WTC11 (cell line): ENCODE results near the gene RUNX1. TPM values are rescaled to one million over a fixed set of nuclear protein-coding genes. Genes with fewer than 3 reads are reported as not detected.
A peak's percentile ranks its signal among the peaks of the same experiment; 100 is the strongest.

Experiments
- ATAC-seq: fragments of 200-7000 bp; cut with Tn5 transposase; 2 replicates; pipeline ENCODE4 v1.10.0; 2021; ENCODE audit warnings: mild to moderate bottlenecking, moderate library complexity
- CTCF ChIA-PET: fragments of 300-600 bp; sonication (Branson Sonifier 250); formaldehyde crosslinking; loops from one replicate; lab custom pipeline; 2021; ENCODE audit warnings: antibody characterized with exemption; lab: Charles Lee
- POLR2A ChIA-PET: fragments of 350-600 bp; sonication (Branson Sonifier 250); formaldehyde crosslinking; loops from one replicate; lab custom pipeline; 2021; ENCODE audit warnings: antibody characterized with exemption; lab: Charles Lee
- DNase-seq: peaks from one replicate; pipeline ENCODE4 v3.0.0; 2021; ENCODE audit warnings: low spot score
- H3K27ac Mint-ChIP-seq: 2 replicates; pipeline ENCODE4 v1.8.0; 2021; ENCODE audit warnings: mixed read lengths
- H3K27me3 Mint-ChIP-seq: 2 replicates; pipeline ENCODE4 v1.8.0; 2021; ENCODE audit warnings: low read depth, mild to moderate bottlenecking, moderate library complexity, mixed read lengths
- H3K36me3 Mint-ChIP-seq: 2 replicates; pipeline ENCODE4 v1.8.0; 2021; ENCODE audit warnings: mixed read lengths
- H3K4me1 Mint-ChIP-seq: 2 replicates; pipeline ENCODE4 v1.8.0; 2022; ENCODE audit warnings: mixed read lengths
- H3K4me3 Mint-ChIP-seq: 2 replicates; pipeline ENCODE4 v1.8.0; 2021; ENCODE audit warnings: mild to moderate bottlenecking, moderate library complexity, mixed read lengths
- H3K9me3 Mint-ChIP-seq: 2 replicates; pipeline ENCODE4 v1.8.0; 2021; ENCODE audit warnings: mixed read lengths
- AR ChIP-seq: fragments of 250-450 bp; sonication (Bioruptor Pico); IDR thresholded peaks from 2 replicates; pipeline ENCODE4 v1.9.0; 2021; ENCODE audit warnings: mild to moderate bottlenecking
- ATF2 ChIP-seq: sonication (generic); formaldehyde crosslinking; IDR thresholded peaks from 2 replicates; pipeline ENCODE4 v1.8.1; 2022; ENCODE audit warnings: low read depth, missing genetic modification reagents, borderline replicate concordance
- ATF6 ChIP-seq: sonication (generic); formaldehyde crosslinking; IDR thresholded peaks from 2 replicates; pipeline ENCODE4 v1.8.1; 2023; ENCODE audit warnings: mild to moderate bottlenecking, missing genetic modification reagents
- ESRRA ChIP-seq: sonication (generic); formaldehyde crosslinking; IDR thresholded peaks from 2 replicates; pipeline ENCODE4 v1.8.1; 2022; ENCODE audit warnings: mild to moderate bottlenecking, missing genetic modification reagents, borderline replicate concordance
- GRHL2 ChIP-seq: fragments of 250-450 bp; sonication (Bioruptor Pico); IDR thresholded peaks from 2 replicates; pipeline ENCODE4 v1.8.0; 2022; ENCODE audit warnings: mild to moderate bottlenecking, moderate library complexity; ENCODE audit not compliant: insufficient replicate concordance, severe bottlenecking
- GTF2I ChIP-seq: fragments of 250-450 bp; sonication (Bioruptor Pico); conservative IDR thresholded peaks from 2 replicates; pipeline ENCODE4 v1.4.0; 2021; ENCODE audit warnings: mild to moderate bottlenecking
- NFATC4 ChIP-seq: fragments of 250-450 bp; sonication (Bioruptor Pico); IDR thresholded peaks from 2 replicates; pipeline ENCODE4 v1.9.0; 2021; ENCODE audit warnings: mild to moderate bottlenecking
- NFYB ChIP-seq: sonication (generic); formaldehyde crosslinking; conservative IDR thresholded peaks from 2 replicates; pipeline ENCODE4 v1.8.0; 2022; ENCODE audit warnings: low read depth, missing genetic modification reagents
- NR2C2 ChIP-seq: sonication (generic); formaldehyde crosslinking; IDR thresholded peaks from 2 replicates; pipeline ENCODE4 v1.8.0; 2022; ENCODE audit warnings: mild to moderate bottlenecking, missing genetic modification reagents
- SMAD4 ChIP-seq: sonication (generic); formaldehyde crosslinking; IDR thresholded peaks from 2 replicates; pipeline ENCODE4 v1.8.0; 2022; ENCODE audit warnings: mild to moderate bottlenecking, missing genetic modification reagents
- SOX15 ChIP-seq: fragments of 250-450 bp; sonication (Bioruptor Pico); IDR thresholded peaks from 2 replicates; pipeline ENCODE4 v1.9.0; 2021; ENCODE audit warnings: mild to moderate bottlenecking
- SP1 ChIP-seq: sonication (generic); formaldehyde crosslinking; conservative IDR thresholded peaks from 2 replicates; pipeline ENCODE4 v1.8.1; 2022; ENCODE audit warnings: missing genetic modification reagents
- TCF7 ChIP-seq: sonication (generic); formaldehyde crosslinking; IDR thresholded peaks from 2 replicates; pipeline ENCODE4 v1.8.0; 2022; ENCODE audit warnings: mild to moderate bottlenecking, low read depth, missing genetic modification reagents, moderate library complexity
- TP53 ChIP-seq: sonication (generic); formaldehyde crosslinking; IDR thresholded peaks from 2 replicates; pipeline ENCODE4 v1.8.1; 2023; ENCODE audit warnings: mild to moderate bottlenecking, missing genetic modification reagents
- ZMAT4 ChIP-seq: fragments of 250-450 bp; sonication (Bioruptor Pico); IDR thresholded peaks from 2 replicates; pipeline ENCODE4 v1.9.0; 2021; ENCODE audit warnings: mild to moderate bottlenecking
- ZNF121 ChIP-seq: sonication (generic); formaldehyde crosslinking; IDR thresholded peaks from 2 replicates; pipeline ENCODE4 v1.8.0; 2023; ENCODE audit warnings: missing genetic modification reagents
- ZNF138 ChIP-seq: sonication (generic); formaldehyde crosslinking; conservative IDR thresholded peaks from 2 replicates; pipeline ENCODE4 v1.8.1; 2022; ENCODE audit warnings: mild to moderate bottlenecking, moderate library complexity, missing genetic modification reagents
- ZNF263 ChIP-seq: sonication (generic); formaldehyde crosslinking; IDR thresholded peaks from 2 replicates; pipeline ENCODE4 v1.8.1; 2022; ENCODE audit warnings: low read depth, mild to moderate bottlenecking, moderate library complexity, missing genetic modification reagents
- ZNF317 ChIP-seq: sonication (generic); formaldehyde crosslinking; IDR thresholded peaks from 2 replicates; pipeline ENCODE4 v1.8.1; 2023; ENCODE audit warnings: low read depth, mild to moderate bottlenecking, moderate library complexity, missing genetic modification reagents, borderline replicate concordance
- total RNA-seq: library from RNA; stranded (reverse); gene quantifications from 3 replicates; pipeline ENCODE4 v1.2.3, GENCODE V29; 2021
- TF ChIP-seq, protein P1 (sequence below): sonication (generic); formaldehyde crosslinking; IDR thresholded peaks from 2 replicates; pipeline ENCODE4 v1.8.1; 2023; ENCODE audit warnings: mild to moderate bottlenecking, missing genetic modification reagents
- TF ChIP-seq, protein P2 (sequence below): fragments of 250-450 bp; sonication (Bioruptor Pico); IDR thresholded peaks from 2 replicates; pipeline ENCODE4 v1.8.0; 2021; ENCODE audit warnings: mild to moderate bottlenecking
- TF ChIP-seq, protein P3 (sequence below): sonication (generic); formaldehyde crosslinking; IDR thresholded peaks from 2 replicates; pipeline ENCODE4 v1.8.0; 2022; ENCODE audit warnings: mild to moderate bottlenecking, missing genetic modification reagents

Gene RUNX1
- total RNA-seq, 1 experiment from 2014 or later = 2.2 TPM

- TF ChIP-seq ZMAT4 (CRISPR knock-in tag) = no peak
- TF ChIP-seq, protein P1, sequence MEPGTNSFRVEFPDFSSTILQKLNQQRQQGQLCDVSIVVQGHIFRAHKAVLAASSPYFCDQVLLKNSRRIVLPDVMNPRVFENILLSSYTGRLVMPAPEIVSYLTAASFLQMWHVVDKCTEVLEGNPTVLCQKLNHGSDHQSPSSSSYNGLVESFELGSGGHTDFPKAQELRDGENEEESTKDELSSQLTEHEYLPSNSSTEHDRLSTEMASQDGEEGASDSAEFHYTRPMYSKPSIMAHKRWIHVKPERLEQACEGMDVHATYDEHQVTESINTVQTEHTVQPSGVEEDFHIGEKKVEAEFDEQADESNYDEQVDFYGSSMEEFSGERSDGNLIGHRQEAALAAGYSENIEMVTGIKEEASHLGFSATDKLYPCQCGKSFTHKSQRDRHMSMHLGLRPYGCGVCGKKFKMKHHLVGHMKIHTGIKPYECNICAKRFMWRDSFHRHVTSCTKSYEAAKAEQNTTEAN (CRISPR knock-in tag) = no peak
- TF ChIP-seq ZNF263 (CRISPR knock-in tag) = no peak
These were observed 190.5 kb downstream of the RUNX1 start (continued) for GRCh38 chr21:34858559-34858958.

DNA sequence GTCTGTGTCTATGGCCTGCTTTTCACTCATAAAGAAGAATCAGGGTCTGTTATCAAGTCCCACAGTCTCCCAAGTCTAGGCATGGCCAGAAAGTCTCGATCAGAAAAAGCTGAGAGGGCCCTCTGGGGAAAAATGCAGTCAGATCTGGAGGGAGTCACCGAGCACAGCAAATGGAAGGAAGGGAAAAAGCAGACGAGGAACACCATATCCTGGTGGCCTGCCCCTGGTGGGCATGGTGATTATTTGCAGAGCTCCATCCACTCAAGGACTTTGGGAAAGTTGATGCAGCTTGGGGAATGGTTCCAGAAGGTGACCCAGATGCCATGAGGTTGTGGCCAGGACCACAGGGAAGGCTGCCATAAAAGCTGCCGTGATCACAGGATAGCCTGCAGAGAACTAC, 191.2 kb downstream of the RUNX1 start:
- DNase-seq (no peak), ATAC-seq (peak; percentile 78)
- Mint-ChIP-seq H3K27ac (no peak overlapping the region), H3K36me3 (no peaks in the 10 kb centered on the region), H3K27me3 (peaks cover 26% of the 10 kb centered on the region), H3K4me1 (peaks cover 5% of the 10 kb centered on the region; the same call in 1 of the 2 replicates), H3K4me3 (no peak overlapping the region), H3K9me3 (no peaks in the 10 kb centered on the region)
- POLR2A ChIA-PET = interaction anchor here (0.8 to 0.9 kb wide), 2 partner anchors 31 to 134 kb away, joined by 3 read pairs; no protein-coding TSS in a partner anchor
- CTCF ChIA-PET = interaction anchor here (1.0 to 2.7 kb wide), 12 partner anchors 9 to 112 kb away, joined by 3 to 14 read pairs (median 4); no protein-coding TSS in a partner anchor
- TF ChIP-seq ZNF121 (CRISPR knock-in tag) = no peak
- no peak for TF ChIP-seq NFYB (CRISPR knock-in tag)
- no peak for TF ChIP-seq TP53 (CRISPR knock-in tag)
- no peak for TF ChIP-seq ZNF138
- no peak for TF ChIP-seq AR (CRISPR knock-in tag)
- TF ChIP-seq ATF2 (CRISPR knock-in tag) = no peak
- TF ChIP-seq GTF2I = no peak
- TF ChIP-seq NR2C2 (CRISPR knock-in tag) = no peak
- TF ChIP-seq SP1 (CRISPR knock-in tag) = no peak

DNA sequence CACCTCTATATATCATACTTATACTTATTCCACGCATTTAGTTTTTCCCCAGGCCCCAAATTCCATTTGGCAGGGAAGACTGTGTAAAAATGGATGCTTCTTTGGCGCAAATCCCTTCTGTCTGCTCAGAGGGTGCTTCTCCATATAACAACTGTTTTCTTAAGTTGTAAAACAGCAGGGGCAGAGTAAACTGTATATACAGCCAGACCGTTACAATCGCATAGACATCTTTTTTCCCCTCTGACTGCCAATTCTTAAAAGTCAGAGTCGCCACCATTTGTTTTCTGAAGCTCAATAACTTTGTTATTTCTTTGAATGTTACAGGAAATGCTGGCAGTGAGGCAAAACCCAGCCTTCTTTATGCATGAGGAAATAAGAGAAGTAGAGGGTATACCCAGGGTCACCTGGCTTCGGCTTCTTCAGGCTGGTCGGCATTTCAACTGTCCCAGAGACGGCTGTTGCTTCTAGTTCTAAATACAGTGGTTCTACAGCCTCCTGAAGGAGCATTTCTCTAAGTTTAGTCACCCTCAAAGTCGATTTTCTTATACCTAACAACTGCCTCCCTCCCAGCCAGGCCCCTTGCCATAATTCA, 191.9 kb downstream of the RUNX1 start:
- CTCF ChIA-PET = interaction anchor here (1.0 to 2.7 kb wide), 10 partner anchors 9 to 112 kb away, joined by 3 to 14 read pairs (median 4); no protein-coding TSS in a partner anchor
- H3K4me1 Mint-ChIP-seq = peaks cover 9% of the 10 kb centered on the region; the same call in 1 of the 2 replicates
- no peaks in the 10 kb centered on the region for H3K36me3 Mint-ChIP-seq
- no peak overlapping the region for H3K4me3 Mint-ChIP-seq
- H3K27me3 Mint-ChIP-seq = peaks cover 19% of the 10 kb centered on the region
- DNase-seq = no peak
- no peak for ATAC-seq
- POLR2A ChIA-PET = no interaction called here
- no peak overlapping the region for H3K27ac Mint-ChIP-seq
- H3K9me3 Mint-ChIP-seq = no peaks in the 10 kb centered on the region
- no peak for TF ChIP-seq ESRRA
- TF ChIP-seq TCF7 (CRISPR knock-in tag) = no peak
- no peak for TF ChIP-seq NFATC4 (CRISPR knock-in tag)
- TF ChIP-seq SMAD4 (CRISPR knock-in tag) = no peak
- TF ChIP-seq, protein P2, sequence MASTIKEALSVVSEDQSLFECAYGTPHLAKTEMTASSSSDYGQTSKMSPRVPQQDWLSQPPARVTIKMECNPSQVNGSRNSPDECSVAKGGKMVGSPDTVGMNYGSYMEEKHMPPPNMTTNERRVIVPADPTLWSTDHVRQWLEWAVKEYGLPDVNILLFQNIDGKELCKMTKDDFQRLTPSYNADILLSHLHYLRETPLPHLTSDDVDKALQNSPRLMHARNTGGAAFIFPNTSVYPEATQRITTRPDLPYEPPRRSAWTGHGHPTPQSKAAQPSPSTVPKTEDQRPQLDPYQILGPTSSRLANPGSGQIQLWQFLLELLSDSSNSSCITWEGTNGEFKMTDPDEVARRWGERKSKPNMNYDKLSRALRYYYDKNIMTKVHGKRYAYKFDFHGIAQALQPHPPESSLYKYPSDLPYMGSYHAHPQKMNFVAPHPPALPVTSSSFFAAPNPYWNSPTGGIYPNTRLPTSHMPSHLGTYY (CRISPR knock-in tag) = no peak
- TF ChIP-seq ZNF317 (CRISPR knock-in tag) = no peak
- TF ChIP-seq GRHL2 (CRISPR knock-in tag) = no peak
- TF ChIP-seq, protein P3, sequence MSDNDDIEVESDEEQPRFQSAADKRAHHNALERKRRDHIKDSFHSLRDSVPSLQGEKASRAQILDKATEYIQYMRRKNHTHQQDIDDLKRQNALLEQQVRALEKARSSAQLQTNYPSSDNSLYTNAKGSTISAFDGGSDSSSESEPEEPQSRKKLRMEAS = no peak
- no peak for TF ChIP-seq SOX15 (CRISPR knock-in tag)
- no peak for TF ChIP-seq ATF6 (CRISPR knock-in tag)
